Activated T-cell treated with anti-CD3 and anti-CD28 coated beads, Interleukin-2, amount 50 U/mL, for 4 hours (primary cell): ENCODE results near the gene CTPS2. TPM values are rescaled to one million over a fixed set of nuclear protein-coding genes. Genes with fewer than 3 reads are reported as not detected.
"Not testable (repeated sequence)": the region's sequence is repeated elsewhere in the genome, so short reads cannot be mapped to it uniquely, and the experiment has no call there.

Source experiments
- ATAC-seq, 2 donors: fragments of 200-7000 bp; cut with Tn5 transposase; one replicate each; pipeline ENCODE4 v1.10.0; 2021
- DNase-seq: peaks from one replicate; pipeline ENCODE4 v3.0.0-alpha.2; 2020
- H3K27me3 Mint-ChIP-seq: one replicate; pipeline ENCODE4 v1.8.0; 2021; ENCODE audit warnings: low read depth, mixed read lengths
- H3K36me3 Mint-ChIP-seq: one replicate; pipeline ENCODE4 v1.8.0; 2022; ENCODE audit warnings: mixed read lengths; ENCODE audit not compliant: insufficient read depth
- H3K4me1 Mint-ChIP-seq: one replicate; pipeline ENCODE4 v1.8.0; 2021; ENCODE audit warnings: low read depth, mixed read lengths
- H3K4me3 Mint-ChIP-seq: one replicate; pipeline ENCODE4 v1.8.0; 2021; ENCODE audit warnings: mild to moderate bottlenecking, moderate library complexity, mixed read lengths
- H3K9me3 Mint-ChIP-seq: one replicate; pipeline ENCODE4 v1.8.0; 2021; ENCODE audit warnings: mixed read lengths
- total RNA-seq, 3 donors: library from RNA; stranded (reverse); gene quantifications; one replicate each; pipeline ENCODE4 v1.2.1, GENCODE V29; 2021

Gene CTPS2
- 1 to 10 TPM; 1.2 to 2.6 (median 1.5) TPM for total RNA-seq

DNA sequence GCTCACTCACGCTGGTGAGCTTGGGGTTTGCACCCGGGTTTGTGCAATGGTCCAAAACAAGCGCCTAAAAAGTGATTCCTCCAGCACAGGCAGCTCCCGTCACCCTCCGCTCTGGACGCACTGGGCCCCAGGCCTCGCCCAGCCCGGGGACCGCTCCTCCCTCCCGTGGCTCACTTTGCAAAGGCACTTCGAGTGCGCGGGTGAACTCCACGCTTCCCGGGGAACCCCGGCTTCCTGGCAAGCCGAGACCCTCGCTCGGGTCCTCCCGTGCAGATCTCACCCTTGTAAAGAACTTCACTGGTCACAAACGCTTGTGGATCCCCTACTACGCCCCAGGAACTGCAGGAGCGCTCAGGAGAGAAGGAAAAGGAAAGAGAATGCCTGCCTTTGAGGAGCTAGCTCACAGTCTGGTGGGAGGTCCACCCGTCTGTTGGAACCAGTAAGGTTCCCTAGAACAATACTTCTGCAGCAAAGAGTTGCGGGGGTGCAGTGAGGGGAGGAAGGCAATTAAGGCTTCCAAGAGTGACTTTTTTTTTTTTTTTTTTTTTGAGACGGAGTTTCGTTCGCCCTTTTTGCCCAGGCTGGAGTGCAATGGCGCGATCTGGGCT, at the start of gene CTPS2:
TSS of gene CTPS2 (minus strand) at position 122 of the 608 bp plus-strand sequence. CDS start 9,767 bp downstream, outside the sequence.
- Mint-ChIP-seq H3K36me3 (peaks cover 1% of the 10 kb centered on the region), H3K4me3 (peak within 1 kb of the TSS; percentile 82), H3K9me3 (no peaks in the 10 kb centered on the region), H3K4me1 (peaks cover 7% of the 10 kb centered on the region), H3K27me3 (no peaks in the 10 kb centered on the region)
- DNase-seq, result no peak
- ATAC-seq, result peak; percentile 88 to 95

DNA sequence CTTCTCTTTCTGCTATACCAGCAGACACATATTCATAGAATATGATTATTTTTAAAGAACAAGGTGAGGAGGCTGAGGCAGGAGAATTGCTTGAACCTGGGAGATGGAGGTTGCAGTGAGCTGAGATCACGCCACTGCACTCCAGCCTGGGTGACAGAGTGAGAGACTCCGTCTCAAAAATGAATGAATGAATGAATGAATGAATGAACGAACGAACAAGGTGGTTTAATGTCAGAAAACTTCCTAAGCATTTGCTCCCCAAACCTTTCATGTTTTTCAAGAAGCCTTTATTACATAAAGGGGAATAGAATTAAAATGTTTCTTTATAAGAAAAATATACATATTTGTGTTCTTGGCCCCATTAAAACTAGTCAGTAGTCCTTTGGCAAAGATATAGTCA, 49.0 kb upstream of the CTPS2 start:
- not testable (repeated sequence) for DNase-seq, H3K4me3 Mint-ChIP-seq, ATAC-seq, H3K9me3 Mint-ChIP-seq, H3K27me3 Mint-ChIP-seq, H3K4me1 Mint-ChIP-seq
- H3K36me3 Mint-ChIP-seq, result peaks cover 14% of the 10 kb centered on the region

DNA sequence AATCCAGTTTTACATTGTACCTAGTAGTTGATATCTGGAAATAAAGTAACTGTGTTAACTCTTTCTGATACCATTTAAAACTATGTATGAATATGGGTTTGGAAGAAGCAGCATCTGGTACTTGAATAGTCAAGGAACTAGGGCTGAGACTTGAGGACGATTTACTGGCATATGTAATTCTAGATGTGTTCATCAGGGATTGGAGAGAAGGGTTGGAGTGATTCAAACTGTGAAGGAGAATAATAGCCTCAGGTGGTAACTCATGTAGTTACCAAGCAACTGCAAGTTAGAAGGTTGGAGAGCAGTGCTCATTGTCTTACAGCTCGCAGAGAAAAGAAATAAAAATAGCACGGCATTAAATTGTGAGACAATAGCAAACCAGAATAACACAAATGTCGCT, 44.3 kb upstream of the CTPS2 start:
- Mint-ChIP-seq H3K4me1 (no peaks in the 10 kb centered on the region), H3K36me3 (peaks cover 31% of the 10 kb centered on the region), H3K4me3 (no peak overlapping the region), H3K9me3 (no peaks in the 10 kb centered on the region), H3K27me3 (no peaks in the 10 kb centered on the region)
- ATAC-seq (no peak), DNase-seq (no peak)

- ATAC-seq, result no peak
- no peaks in the 10 kb centered on the region for H3K27me3 Mint-ChIP-seq
- no peaks in the 10 kb centered on the region for H3K4me1 Mint-ChIP-seq
These were observed 41.5 kb upstream of the CTPS2 start for GRCh38 chrX:16754019-16754418.

GRCh38 chrX:16750136-16750535, 37.7 kb upstream of the CTPS2 start:
- Mint-ChIP-seq H3K4me1 (no peaks in the 10 kb centered on the region), H3K27me3 (no peaks in the 10 kb centered on the region), H3K36me3 (peaks cover 23% of the 10 kb centered on the region), H3K4me3 (no peak overlapping the region), H3K9me3 (no peaks in the 10 kb centered on the region)
- no peak for DNase-seq
- ATAC-seq, result no peak

More at GRCh38 chrX:16754019-16754418, 41.5 kb upstream of the CTPS2 start:
- Mint-ChIP-seq H3K4me3 (no peak overlapping the region), H3K9me3 (no peaks in the 10 kb centered on the region), H3K36me3 (peaks cover 28% of the 10 kb centered on the region)
- no peak for DNase-seq

- peaks cover 20% of the 10 kb centered on the region for H3K36me3 Mint-ChIP-seq
- no peak for ATAC-seq
- H3K4me3 Mint-ChIP-seq, result no peak overlapping the region
- no peaks in the 10 kb centered on the region for H3K4me1 Mint-ChIP-seq
- no peak for DNase-seq
- H3K9me3 Mint-ChIP-seq, result no peaks in the 10 kb centered on the region
- H3K27me3 Mint-ChIP-seq, result no peaks in the 10 kb centered on the region
These were observed 36.0 kb upstream of the CTPS2 start for GRCh38 chrX:16748425-16748824.

DNA sequence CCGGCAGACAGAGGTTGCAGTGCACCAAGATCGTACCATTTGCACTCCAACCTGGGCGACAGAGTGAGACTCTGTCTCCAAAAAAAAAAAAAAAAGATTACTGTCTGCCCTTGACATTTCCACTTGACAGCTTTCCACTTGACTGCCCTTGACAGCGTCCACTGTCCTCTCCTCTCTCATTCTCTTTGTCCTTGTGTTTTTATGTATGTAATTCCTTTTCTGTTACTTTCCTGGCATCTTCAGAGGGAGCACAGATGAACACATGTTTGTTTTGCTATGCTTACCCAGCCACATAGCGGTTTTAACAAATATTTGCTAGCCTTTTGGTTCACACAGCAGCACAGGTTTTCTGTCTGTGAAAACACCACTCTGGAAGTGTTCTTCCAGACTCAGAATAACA, 33.2 kb upstream of the CTPS2 start:
- Mint-ChIP-seq H3K9me3 (no peaks in the 10 kb centered on the region), H3K4me3 (no peak overlapping the region), H3K4me1 (no peaks in the 10 kb centered on the region), H3K27me3 (no peaks in the 10 kb centered on the region), H3K36me3 (peaks cover 15% of the 10 kb centered on the region)
- ATAC-seq (no peak), DNase-seq (no peak)

GRCh38 chrX:16745102-16745501, 32.6 kb upstream of the CTPS2 start:
- no peaks in the 10 kb centered on the region for H3K27me3 Mint-ChIP-seq
- H3K4me3 Mint-ChIP-seq, result no peak overlapping the region
- no peaks in the 10 kb centered on the region for H3K9me3 Mint-ChIP-seq
- no peaks in the 10 kb centered on the region for H3K4me1 Mint-ChIP-seq
- ATAC-seq, result no peak
- DNase-seq, result no peak
- peaks cover 12% of the 10 kb centered on the region for H3K36me3 Mint-ChIP-seq

DNA sequence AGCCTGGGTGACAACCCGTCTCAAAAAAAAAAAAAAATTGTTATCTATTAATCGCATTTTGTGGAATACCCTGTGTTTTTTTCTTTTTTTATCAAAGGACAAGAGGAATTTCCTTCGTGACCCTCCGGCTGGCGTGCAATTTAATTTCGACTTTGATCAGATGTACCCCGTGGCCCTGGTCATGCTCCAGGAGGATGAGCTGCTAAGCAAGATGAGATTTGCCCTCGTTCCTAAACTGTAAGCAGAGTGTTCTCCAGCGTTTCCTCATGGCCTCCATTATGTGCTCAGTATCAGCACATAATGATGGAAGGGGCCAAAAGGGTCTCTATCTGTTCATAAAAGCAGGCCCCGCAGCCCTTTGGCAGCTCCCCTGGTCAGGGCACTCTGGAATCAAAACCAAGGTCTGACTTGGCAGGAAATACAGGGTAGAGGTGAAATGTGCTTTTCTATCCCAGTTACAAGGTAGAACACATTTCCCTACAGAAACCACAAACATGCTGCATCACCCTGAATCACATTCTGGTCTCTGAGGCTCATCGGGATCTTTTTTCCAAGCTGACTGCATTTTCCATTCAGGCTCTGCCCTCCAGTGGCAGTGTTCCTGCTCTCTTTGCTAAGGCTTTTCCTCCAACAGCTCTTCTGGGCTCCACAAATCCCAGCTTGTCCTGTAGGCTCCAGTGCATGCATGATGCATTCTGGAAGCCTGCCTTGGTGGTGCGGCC, 31.3 kb upstream of the CTPS2 start:
- H3K36me3 Mint-ChIP-seq, result peaks cover 12% of the 10 kb centered on the region
- no peaks in the 10 kb centered on the region for H3K9me3 Mint-ChIP-seq
- no peak for ATAC-seq
- DNase-seq, result no peak
- H3K4me3 Mint-ChIP-seq, result no peak overlapping the region
- no peaks in the 10 kb centered on the region for H3K4me1 Mint-ChIP-seq
- H3K27me3 Mint-ChIP-seq, result no peaks in the 10 kb centered on the region

GRCh38 chrX:16739574-16739973, 27.1 kb upstream of the CTPS2 start:
- peaks cover 15% of the 10 kb centered on the region for H3K36me3 Mint-ChIP-seq
- H3K9me3 Mint-ChIP-seq, result no peaks in the 10 kb centered on the region
- H3K4me1 Mint-ChIP-seq, result no peaks in the 10 kb centered on the region
- H3K27me3 Mint-ChIP-seq, result no peaks in the 10 kb centered on the region
- DNase-seq (no peak), ATAC-seq (no peak)
- H3K4me3 Mint-ChIP-seq, result no peak overlapping the region

- Mint-ChIP-seq H3K4me3 (no peak overlapping the region), H3K36me3 (peaks cover 9% of the 10 kb centered on the region), H3K4me1 (peaks cover 2% of the 10 kb centered on the region), H3K9me3 (no peaks in the 10 kb centered on the region), H3K27me3 (no peaks in the 10 kb centered on the region)
- ATAC-seq (no peak), DNase-seq (no peak)
These were observed 24.6 kb upstream of the CTPS2 start for GRCh38 chrX:16737024-16737423.

- H3K4me1 Mint-ChIP-seq, result peaks cover 2% of the 10 kb centered on the region
- H3K27me3 Mint-ChIP-seq, result no peaks in the 10 kb centered on the region
- DNase-seq, result no peak
- H3K36me3 Mint-ChIP-seq, result peaks cover 9% of the 10 kb centered on the region
- ATAC-seq, result no peak
- no peaks in the 10 kb centered on the region for H3K9me3 Mint-ChIP-seq
- no peak overlapping the region for H3K4me3 Mint-ChIP-seq
These were observed 20.5 kb upstream of the CTPS2 start for GRCh38 chrX:16733013-16733412.

GRCh38 chrX:16730450-16730849, 18.0 kb upstream of the CTPS2 start:
- DNase-seq (no peak), ATAC-seq (no peak)
- Mint-ChIP-seq H3K4me1 (peaks cover 6% of the 10 kb centered on the region), H3K36me3 (peaks cover 5% of the 10 kb centered on the region), H3K9me3 (no peaks in the 10 kb centered on the region), H3K27me3 (no peaks in the 10 kb centered on the region), H3K4me3 (no peak overlapping the region)

- no peaks in the 10 kb centered on the region for H3K27me3 Mint-ChIP-seq
- ATAC-seq (no peak), DNase-seq (no peak)
- H3K36me3 Mint-ChIP-seq, result peaks cover 7% of the 10 kb centered on the region
- H3K9me3 Mint-ChIP-seq, result no peaks in the 10 kb centered on the region
- H3K4me1 Mint-ChIP-seq, result peaks cover 19% of the 10 kb centered on the region
- no peak overlapping the region for H3K4me3 Mint-ChIP-seq
These were observed 15.2 kb upstream of the CTPS2 start for GRCh38 chrX:16727637-16728036.

DNA sequence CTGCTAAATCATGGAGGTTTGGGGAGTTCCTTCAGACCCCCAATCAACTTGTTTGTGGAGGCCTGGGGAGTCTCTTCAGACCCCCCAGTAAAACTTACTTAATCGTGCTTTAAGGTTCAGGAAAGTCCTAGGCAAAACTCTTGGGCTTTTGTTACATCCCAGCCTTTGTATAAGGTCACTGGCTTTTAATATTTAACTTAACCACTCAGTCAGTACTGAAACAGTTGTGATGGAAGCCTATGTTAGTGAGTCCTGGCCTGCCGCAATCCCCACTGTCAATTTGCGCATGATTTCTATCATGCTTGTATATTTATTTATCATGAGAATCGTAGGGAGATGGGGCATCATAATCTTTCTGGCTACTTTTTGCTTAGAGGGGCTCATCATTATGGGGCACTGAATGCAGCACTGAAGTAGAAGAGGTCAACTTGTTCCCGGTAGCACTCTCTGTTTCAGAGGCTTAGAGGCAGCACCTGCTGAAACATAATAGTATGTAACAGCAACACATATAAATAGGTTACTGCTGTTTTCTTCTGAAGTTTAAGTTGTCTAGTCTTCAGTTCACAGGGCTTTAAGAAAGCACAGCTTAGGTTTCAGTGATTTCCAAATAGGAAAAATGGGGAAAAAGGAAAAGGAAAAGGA, 14.0 kb upstream of the CTPS2 start:
- not testable (repeated sequence) for H3K4me3 Mint-ChIP-seq, H3K27me3 Mint-ChIP-seq, H3K9me3 Mint-ChIP-seq, DNase-seq, ATAC-seq, H3K36me3 Mint-ChIP-seq
- H3K4me1 Mint-ChIP-seq, result peaks cover 21% of the 10 kb centered on the region
